HUES48 (cell line): ENCODE results near the gene HOXA6.

ENCODE experiments used
- H3K27ac ChIP-seq: one replicate; pipeline ENCODE4 v1.7.0; 2013; ENCODE audit warnings: low read depth, low read length, inconsistent platforms
- H3K27me3 ChIP-seq: 2 replicates; pipeline ENCODE4 v1.6.1; 2013; ENCODE audit warnings: mild to moderate bottlenecking, low read length; ENCODE audit not compliant: control insufficient read depth, insufficient read depth
- H3K36me3 ChIP-seq: 2 replicates; pipeline ENCODE4 v1.6.1; 2013; ENCODE audit warnings: low read length; ENCODE audit not compliant: control insufficient read depth, insufficient read depth
- H3K4me1 ChIP-seq: 2 replicates; pipeline ENCODE4 v1.6.1; 2013; ENCODE audit warnings: mild to moderate bottlenecking, low read length; ENCODE audit not compliant: control insufficient read depth, insufficient read depth
- H3K4me3 ChIP-seq: 2 replicates; pipeline ENCODE4 v1.5.1; 2013; ENCODE audit warnings: mild to moderate bottlenecking, low read depth, low read length
- H3K9ac ChIP-seq: 2 replicates; pipeline ENCODE4 v1.6.1; 2013; ENCODE audit warnings: mild to moderate bottlenecking, low read depth, low read length, moderate library complexity
- H3K9me3 ChIP-seq: 2 replicates; pipeline ENCODE4 v1.6.1; 2013; ENCODE audit warnings: low read length; ENCODE audit not compliant: control insufficient read depth, insufficient read depth

The HOXA6 gene

DNA sequence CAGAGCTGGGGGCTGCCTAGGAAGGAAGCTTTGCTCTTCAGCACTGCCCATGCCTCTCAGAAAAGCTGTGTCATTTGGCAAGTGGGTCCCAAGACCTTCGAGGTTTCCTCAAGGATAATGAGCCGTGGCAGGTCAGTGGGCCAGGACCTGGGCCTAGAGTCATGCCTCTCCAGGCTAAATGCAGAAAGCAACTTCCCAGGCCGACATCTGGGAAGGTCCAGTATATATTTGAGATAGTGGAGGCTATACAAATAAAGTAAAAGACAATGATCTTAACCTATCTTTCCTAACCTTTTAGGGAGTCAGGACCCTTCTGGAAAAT is 28.9 kb upstream of the HOXA6 start:
- no peaks in the 10 kb centered on the region for H3K4me1 ChIP-seq
- no peaks in the 10 kb centered on the region for H3K36me3 ChIP-seq
- H3K27ac ChIP-seq, result no peak overlapping the region
- H3K9me3 ChIP-seq, result no peaks in the 10 kb centered on the region
- peaks cover 100% of the 10 kb centered on the region for H3K27me3 ChIP-seq
- no peak overlapping the region for H3K4me3 ChIP-seq
- no peak overlapping the region for H3K9ac ChIP-seq

DNA sequence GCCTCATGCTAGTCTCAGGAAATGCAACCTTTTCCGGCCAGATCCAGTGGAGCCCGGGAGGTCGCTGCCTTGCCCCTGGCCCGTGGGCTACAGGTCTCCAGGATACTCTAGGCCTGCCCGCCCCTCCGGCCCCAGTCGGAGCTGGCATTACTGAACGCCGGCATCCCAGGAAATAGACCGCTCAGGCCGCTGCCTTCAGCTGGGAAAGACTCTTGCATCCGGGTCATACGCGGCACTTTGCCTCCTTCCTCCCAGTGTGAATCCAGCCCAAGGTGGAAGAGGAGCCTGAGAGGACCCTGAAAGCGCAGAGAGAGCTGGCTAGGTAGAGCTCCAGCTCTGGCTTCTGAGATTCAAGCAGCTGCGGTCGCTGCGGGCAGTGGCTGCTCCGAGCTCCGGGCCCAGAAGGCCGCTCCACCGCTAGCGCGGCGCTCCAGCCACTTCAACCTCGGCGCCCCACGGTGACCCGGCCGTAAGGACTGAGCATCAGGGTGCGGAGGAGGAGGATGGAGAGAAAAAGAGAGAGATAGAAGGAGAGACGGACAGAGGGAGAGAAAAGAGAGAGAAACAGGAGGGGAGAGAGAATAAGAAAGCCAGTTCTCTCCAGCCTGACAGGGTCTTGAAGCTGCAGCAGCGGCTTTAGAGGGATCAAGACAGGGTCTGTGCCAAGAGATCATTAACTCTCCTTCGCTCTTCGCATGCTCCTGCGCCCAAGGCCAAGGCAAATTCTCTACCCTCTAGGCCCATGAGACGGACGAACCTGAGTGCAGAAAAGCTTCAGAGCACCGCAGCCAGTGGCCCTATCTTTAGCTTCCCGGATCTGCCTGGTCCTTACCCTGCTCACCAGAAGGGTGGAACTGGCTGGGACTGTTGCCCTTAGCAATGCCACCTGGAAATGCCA is 28.3 kb upstream of the HOXA6 start:
- Histone ChIP-seq H3K4me1 (no peaks in the 10 kb centered on the region), H3K36me3 (no peaks in the 10 kb centered on the region), H3K27me3 (peaks cover 100% of the 10 kb centered on the region), H3K4me3 (no peak overlapping the region), H3K27ac (no peak overlapping the region), H3K9ac (no peak overlapping the region), H3K9me3 (no peaks in the 10 kb centered on the region)

DNA sequence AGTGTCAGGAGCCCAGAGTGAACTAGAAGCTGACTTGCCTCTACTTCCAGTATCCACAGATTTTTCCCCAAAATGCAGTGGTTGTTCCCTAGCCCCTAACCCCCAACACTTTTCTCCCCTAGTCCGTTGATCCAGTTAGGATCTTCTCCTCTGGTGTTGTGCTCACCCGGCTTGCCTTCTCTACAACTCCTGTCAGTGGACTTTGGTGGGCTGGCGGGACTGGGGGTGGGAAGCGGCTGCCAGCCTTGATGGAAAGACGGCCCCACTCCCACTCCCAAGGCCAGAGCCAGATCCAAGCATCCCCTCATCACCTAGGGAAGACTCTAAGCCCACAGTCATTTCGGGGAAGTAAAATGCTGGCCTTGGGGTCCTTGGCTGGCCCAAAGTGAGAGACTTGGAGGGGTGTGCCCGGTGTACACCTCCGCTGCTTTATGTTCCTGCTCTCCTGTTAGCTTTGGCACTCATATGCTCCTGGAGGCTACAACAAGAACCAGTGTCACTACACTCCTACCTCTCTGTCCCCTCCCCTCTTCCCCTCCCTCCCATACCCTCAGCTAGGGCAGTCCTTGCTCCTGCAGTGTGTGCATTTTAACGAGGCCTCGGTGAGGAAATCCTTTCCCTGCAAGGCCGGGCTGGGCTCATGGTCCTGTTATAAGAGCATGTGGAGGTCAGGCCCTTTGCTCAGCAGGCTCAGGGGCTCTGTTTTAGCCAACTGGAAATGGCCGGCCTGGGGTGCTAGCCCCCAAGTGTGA is 27.5 kb upstream of the HOXA6 start:
- no peaks in the 10 kb centered on the region for H3K36me3 ChIP-seq
- no peak overlapping the region for H3K4me3 ChIP-seq
- H3K27me3 ChIP-seq, result peaks cover 100% of the 10 kb centered on the region
- H3K4me1 ChIP-seq, result no peaks in the 10 kb centered on the region
- no peaks in the 10 kb centered on the region for H3K9me3 ChIP-seq
- no peak overlapping the region for H3K9ac ChIP-seq
- no peak overlapping the region for H3K27ac ChIP-seq

DNA sequence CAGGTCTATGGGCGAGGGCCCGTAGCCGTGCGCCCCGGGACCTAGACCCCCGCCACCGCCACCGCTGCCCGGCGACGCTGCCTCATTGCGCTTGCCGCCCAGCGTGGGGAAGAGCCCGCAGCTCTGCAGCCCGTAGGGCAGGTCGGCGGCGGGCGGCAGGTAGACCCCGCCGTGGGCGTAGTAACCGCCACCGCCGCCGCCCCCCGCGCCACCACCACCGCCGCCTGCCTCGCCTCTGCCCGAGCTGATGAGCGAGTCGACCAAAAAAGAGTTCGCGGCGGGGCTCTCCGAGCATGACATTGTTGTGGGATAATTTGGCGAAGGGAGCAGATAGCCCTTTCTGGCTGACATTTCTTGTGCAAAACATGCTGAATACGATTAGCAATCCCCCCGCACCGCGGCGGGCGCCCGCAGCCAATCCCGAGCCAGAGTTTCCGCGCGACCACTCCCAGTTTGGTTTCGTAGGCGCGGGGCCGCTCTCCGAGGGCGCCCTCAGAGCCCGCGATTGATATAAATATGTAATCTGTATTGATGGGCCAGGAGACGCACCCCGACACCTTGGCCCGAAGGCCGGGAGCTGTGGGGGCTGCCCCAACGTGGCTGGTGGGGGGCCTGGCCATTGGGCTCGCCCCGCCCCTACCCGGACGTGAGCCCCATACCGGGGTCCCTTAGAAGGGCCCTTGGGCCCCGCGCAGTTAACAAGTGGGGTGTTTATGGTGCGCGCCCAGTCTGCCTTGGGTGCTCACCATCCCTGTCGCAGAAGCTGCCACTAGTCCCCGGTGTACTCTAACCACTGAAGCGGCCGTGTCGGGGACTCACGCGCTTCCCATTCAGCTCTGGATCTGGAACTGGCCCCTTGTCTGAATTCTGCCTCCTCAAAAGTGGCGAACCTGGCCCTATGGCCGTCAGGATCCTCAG is 26.6 kb upstream of the HOXA6 start, which contains the start of gene HOXA10:
Gene HOXA10, minus strand, starts transcription at position 365 of the 918 bp plus-strand sequence. Its CDS starts 14 bp downstream, at position 351.
- Histone ChIP-seq H3K9me3 (no peaks in the 10 kb centered on the region), H3K36me3 (no peaks in the 10 kb centered on the region), H3K4me1 (no peaks in the 10 kb centered on the region), H3K9ac (no peak within 1 kb of the TSS), H3K4me3 (no peak within 1 kb of the TSS), H3K27ac (no peak within 1 kb of the TSS), H3K27me3 (peaks cover 100% of the 10 kb centered on the region)

DNA sequence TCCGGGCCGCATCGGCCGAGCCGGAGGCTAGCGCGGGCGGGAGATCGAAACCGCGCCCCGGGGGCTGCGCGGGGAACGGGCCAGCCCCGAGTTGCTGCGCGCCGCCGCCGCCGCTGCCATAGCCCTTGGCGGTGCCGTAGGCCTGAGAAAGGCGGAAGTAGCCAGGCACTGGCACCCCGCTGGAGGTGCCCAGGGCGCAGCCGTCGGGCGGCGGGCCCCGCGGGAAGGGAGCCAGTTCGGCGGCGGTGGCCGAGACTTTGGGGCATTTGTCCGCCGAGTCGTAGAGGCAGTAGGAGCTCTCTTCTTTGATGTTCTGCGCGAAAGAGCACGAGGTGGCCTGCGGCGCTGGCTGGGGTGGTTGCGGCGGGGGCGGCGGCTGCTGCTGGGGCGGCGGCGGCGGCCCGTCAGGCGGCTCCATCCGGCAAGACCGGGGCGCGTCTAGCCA is 26.0 kb upstream of the HOXA6 start:
- Histone ChIP-seq H3K36me3 (no peaks in the 10 kb centered on the region), H3K27me3 (peaks cover 100% of the 10 kb centered on the region), H3K4me1 (no peaks in the 10 kb centered on the region), H3K9ac (no peak overlapping the region), H3K9me3 (no peaks in the 10 kb centered on the region), H3K4me3 (no peak overlapping the region), H3K27ac (no peak overlapping the region)

DNA sequence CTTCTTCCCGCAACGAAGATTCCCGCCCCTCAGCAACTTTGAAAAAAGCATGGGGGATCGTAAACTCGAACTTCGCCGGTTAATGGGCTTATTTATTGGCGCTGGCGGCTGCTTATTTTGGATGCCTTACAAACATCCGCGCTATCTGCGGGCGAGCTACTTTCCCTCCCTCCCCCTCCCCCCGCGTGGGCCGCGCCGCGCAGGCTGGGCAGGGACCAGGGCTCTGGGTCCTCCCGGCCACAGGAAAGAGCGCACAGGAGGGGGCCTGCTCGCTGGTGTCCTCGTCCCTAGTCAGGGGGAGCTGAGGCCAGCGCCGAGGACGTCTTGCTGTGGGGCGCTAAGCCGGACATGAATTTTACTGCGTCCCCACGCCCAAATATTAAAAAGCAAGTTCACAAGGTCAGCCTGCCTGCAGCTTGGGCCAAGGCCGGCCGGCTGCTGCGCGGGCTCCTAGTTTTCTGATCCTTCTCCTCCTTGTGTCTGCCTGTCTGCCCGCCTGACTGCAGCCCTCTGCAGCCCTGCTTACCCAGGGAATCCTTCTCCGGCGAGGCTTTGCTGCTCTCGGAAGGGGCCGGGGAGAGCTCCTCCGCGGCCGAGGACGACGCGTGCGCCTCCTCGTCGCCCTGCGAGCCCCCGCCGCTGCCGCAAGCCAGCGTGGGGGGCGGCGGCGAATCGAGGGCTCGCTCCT is 25.4 kb upstream of the HOXA6 start:
- H3K27ac ChIP-seq, result no peak overlapping the region
- no peaks in the 10 kb centered on the region for H3K4me1 ChIP-seq
- H3K36me3 ChIP-seq, result no peaks in the 10 kb centered on the region
- H3K9ac ChIP-seq, result no peak overlapping the region
- H3K27me3 ChIP-seq, result peaks cover 100% of the 10 kb centered on the region
- no peaks in the 10 kb centered on the region for H3K9me3 ChIP-seq
- no peak overlapping the region for H3K4me3 ChIP-seq

DNA sequence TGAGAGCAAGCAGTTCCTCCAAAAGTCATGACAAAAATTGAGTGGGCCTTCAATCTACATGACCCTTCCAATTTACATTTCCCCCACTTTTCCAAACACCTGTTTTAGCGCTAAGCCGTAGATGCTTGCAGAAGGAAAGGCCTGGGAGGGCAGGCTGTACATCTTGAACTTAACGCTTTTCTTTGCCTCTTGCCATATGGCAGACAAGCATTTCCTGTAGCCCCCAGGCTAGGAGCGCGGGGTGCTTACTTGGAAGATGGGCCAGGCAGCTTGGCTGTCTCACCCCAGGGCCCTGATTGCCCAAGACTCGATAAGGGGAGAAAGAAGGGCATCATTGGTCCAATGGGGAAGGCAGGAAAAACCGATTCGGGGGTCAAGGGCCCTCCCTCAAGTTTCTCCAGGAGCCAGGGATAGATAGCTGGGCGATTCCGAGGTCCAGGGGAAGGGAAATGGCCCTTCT is 24.8 kb upstream of the HOXA6 start:
- peaks cover 100% of the 10 kb centered on the region for H3K27me3 ChIP-seq
- no peak overlapping the region for H3K27ac ChIP-seq
- no peaks in the 10 kb centered on the region for H3K9me3 ChIP-seq
- no peaks in the 10 kb centered on the region for H3K4me1 ChIP-seq
- H3K4me3 ChIP-seq, result no peak overlapping the region
- no peak overlapping the region for H3K9ac ChIP-seq
- no peaks in the 10 kb centered on the region for H3K36me3 ChIP-seq

DNA sequence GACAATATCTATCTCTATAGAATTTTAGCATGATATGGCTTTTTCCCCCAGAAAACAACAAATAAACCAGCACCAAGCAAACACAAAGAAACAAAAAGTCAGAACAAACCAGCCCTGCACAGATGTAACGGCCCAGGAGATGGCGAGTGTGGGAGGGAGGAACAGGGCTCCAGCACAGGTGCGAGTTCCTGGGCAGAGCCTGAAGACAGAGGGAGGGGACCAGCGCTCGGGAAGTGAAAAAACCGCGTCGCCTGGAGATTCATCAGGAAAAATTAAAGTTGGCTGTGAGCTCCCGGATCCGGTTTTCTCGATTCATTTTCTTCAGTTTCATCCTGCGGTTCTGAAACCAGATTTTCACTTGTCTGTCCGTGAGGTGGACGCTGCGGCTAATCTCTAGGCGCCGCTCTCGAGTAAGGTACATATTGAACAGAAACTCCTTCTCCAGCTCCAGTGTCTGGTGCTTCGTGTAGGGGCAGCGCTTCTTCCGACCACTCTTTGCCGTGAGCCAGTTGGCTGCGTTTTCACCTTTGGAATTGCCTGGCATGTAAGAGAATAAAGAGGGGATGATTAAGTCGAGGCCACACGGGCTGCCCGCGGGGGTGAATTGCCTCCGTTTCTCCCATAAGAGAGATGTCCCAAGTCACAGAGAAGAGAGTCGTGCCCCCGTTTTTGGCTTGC is 24.2 kb upstream of the HOXA6 start:
- no peaks in the 10 kb centered on the region for H3K4me1 ChIP-seq
- H3K4me3 ChIP-seq, result no peak overlapping the region
- H3K36me3 ChIP-seq, result no peaks in the 10 kb centered on the region
- H3K9me3 ChIP-seq, result no peaks in the 10 kb centered on the region
- H3K27ac ChIP-seq, result no peak overlapping the region
- H3K9ac ChIP-seq, result no peak overlapping the region
- H3K27me3 ChIP-seq, result peaks cover 100% of the 10 kb centered on the region

DNA sequence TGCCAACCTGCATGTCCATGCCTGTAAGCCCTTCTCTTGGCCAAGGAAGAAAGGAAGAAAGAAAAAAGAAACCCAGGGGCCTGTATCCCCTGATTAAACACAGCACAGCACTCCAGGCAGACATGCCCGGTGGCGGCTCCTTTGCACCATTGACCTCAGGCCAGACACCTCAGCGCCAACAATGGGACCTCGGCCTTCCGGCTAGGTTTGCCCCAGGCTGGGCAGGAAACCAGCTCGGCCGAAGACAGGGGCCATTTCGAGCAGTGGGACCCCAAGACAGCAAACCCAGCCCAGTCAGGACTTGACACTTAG is 23.7 kb upstream of the HOXA6 start:
- no peak overlapping the region for H3K4me3 ChIP-seq
- no peak overlapping the region for H3K9ac ChIP-seq
- H3K36me3 ChIP-seq, result no peaks in the 10 kb centered on the region
- H3K4me1 ChIP-seq, result no peaks in the 10 kb centered on the region
- peaks cover 100% of the 10 kb centered on the region for H3K27me3 ChIP-seq
- no peak overlapping the region for H3K27ac ChIP-seq
- H3K9me3 ChIP-seq, result no peaks in the 10 kb centered on the region
